Cardiac muscle cell (in vitro differentiated cells and primary cell): ENCODE results near the gene ITGAD. TPM values are rescaled to one million over a fixed set of nuclear protein-coding genes. Genes with fewer than 3 reads are reported as not detected.

Source experiments
- DNase-seq, 2 donors: peaks; one replicate each; pipeline versions ENCODE4 v3.0.0 to v3.0.0-alpha.2; 2010 to 2017; ENCODE audit warnings: low read depth in 1 of 2, low spot score in 1 of 2
- H3K27ac ChIP-seq: fragments of 200-600 bp; sonication (generic); 2 replicates; pipeline ENCODE4 v1.5.1; 2016
- H3K27me3 ChIP-seq: fragments of 200-600 bp; sonication (generic); 2 replicates; pipeline ENCODE4 v1.6.0; 2016; ENCODE audit warnings: control low read depth
- H3K36me3 ChIP-seq: fragments of 200-600 bp; sonication (generic); 2 replicates; pipeline ENCODE4 v1.5.1; 2016; ENCODE audit warnings: control low read depth
- H3K4me1 ChIP-seq: fragments of 200-600 bp; sonication (generic); 2 replicates; pipeline ENCODE4 v1.8.1; 2017; ENCODE audit warnings: low read depth, mild to moderate bottlenecking, mixed run types
- H3K4me3 ChIP-seq: fragments of 200-600 bp; sonication (generic); 2 replicates; pipeline ENCODE4 v1.5.1; 2016; ENCODE audit warnings: mild to moderate bottlenecking
- H3K9me3 ChIP-seq: fragments of 200-600 bp; sonication (generic); 2 replicates; pipeline ENCODE4 v1.5.1; 2017; ENCODE audit warnings: low read depth, mild to moderate bottlenecking, control low read depth
- polyA plus RNA-seq: library from polyadenylated mRNA; unstranded; fragments of >200 nt; fragmentation: Nextera tagmentation; extraction: Ambion mirVana; gene quantifications from 2 replicates; pipeline ENCODE4 v1.2.1, GENCODE V29; 2016
- total RNA-seq: library from RNA; depleted of rRNA; stranded (reverse); fragments of >200 nt; gene quantifications from 2 replicates; pipeline ENCODE4 v1.2.3, GENCODE V29; 2016
- TF ChIP-seq, protein P1 (sequence below): IDR thresholded peaks from 2 replicates; pipeline ENCODE4 v1.5.1; 2012; ENCODE audit warnings: low read depth, mild to moderate bottlenecking, low read length

ITGAD gene
- total and polyA plus RNA-seq, 2 experiments from 2014 or later = not detected

- no peak overlapping the region for H3K4me3 ChIP-seq
- DNase-seq = peak in 1 of 2 donors; percentile 65
- no peak overlapping the region for H3K27ac ChIP-seq
- TF ChIP-seq, protein P1, sequence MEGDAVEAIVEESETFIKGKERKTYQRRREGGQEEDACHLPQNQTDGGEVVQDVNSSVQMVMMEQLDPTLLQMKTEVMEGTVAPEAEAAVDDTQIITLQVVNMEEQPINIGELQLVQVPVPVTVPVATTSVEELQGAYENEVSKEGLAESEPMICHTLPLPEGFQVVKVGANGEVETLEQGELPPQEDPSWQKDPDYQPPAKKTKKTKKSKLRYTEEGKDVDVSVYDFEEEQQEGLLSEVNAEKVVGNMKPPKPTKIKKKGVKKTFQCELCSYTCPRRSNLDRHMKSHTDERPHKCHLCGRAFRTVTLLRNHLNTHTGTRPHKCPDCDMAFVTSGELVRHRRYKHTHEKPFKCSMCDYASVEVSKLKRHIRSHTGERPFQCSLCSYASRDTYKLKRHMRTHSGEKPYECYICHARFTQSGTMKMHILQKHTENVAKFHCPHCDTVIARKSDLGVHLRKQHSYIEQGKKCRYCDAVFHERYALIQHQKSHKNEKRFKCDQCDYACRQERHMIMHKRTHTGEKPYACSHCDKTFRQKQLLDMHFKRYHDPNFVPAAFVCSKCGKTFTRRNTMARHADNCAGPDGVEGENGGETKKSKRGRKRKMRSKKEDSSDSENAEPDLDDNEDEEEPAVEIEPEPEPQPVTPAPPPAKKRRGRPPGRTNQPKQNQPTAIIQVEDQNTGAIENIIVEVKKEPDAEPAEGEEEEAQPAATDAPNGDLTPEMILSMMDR = no peak
- H3K36me3 ChIP-seq = peaks cover 9% of the 10 kb centered on the region
- peaks cover 7% of the 10 kb centered on the region for H3K4me1 ChIP-seq
- H3K9me3 ChIP-seq = no peaks in the 10 kb centered on the region
- no peaks in the 10 kb centered on the region for H3K27me3 ChIP-seq
Observed at GRCh38 chr16:31467151-31467773, 74.1 kb downstream of the ITGAD start.

- DNase-seq = no peak
- no peaks in the 10 kb centered on the region for H3K9me3 ChIP-seq
- H3K4me3 ChIP-seq = no peak overlapping the region
- H3K4me1 ChIP-seq = peaks cover 7% of the 10 kb centered on the region
- TF ChIP-seq, protein P1 = no peak
- H3K27me3 ChIP-seq = no peaks in the 10 kb centered on the region
- H3K36me3 ChIP-seq = peaks cover 9% of the 10 kb centered on the region
- no peak overlapping the region for H3K27ac ChIP-seq
Observed at GRCh38 chr16:31467858-31468257, 74.7 kb downstream of the ITGAD start.

- H3K9me3 ChIP-seq = no peaks in the 10 kb centered on the region
- H3K36me3 ChIP-seq = peaks cover 14% of the 10 kb centered on the region
- H3K4me1 ChIP-seq = peaks cover 7% of the 10 kb centered on the region
- DNase-seq = no peak
- no peak overlapping the region for H3K4me3 ChIP-seq
- TF ChIP-seq, protein P1 = no peak
- peaks cover 19% of the 10 kb centered on the region for H3K27me3 ChIP-seq
- H3K27ac ChIP-seq = no peak overlapping the region
Observed at GRCh38 chr16:31470615-31471014, 77.5 kb downstream of the ITGAD start.

- Histone ChIP-seq H3K9me3 (no peaks in the 10 kb centered on the region), H3K27me3 (peaks cover 24% of the 10 kb centered on the region), H3K27ac (peak overlapping the region; percentile 62), H3K36me3 (peaks cover 13% of the 10 kb centered on the region), H3K4me3 (peak overlapping the region; percentile 65), H3K4me1 (peaks cover 7% of the 10 kb centered on the region)
- TF ChIP-seq, protein P1 = no peak
- DNase-seq = peak in 1 of 2 donors; percentile 12
Observed at GRCh38 chr16:31471241-31471874, 78.2 kb downstream of the ITGAD start.

GRCh38 chr16:31471875-31472708 is 79.0 kb downstream of the ITGAD start, which contains the start of gene TGFB1I1:
Gene TGFB1I1, plus strand, starts transcription at chr16:31472152. Its CDS starts 37 bp downstream, at chr16:31472189.
- Histone ChIP-seq H3K9me3 (no peaks in the 10 kb centered on the region), H3K36me3 (peaks cover 9% of the 10 kb centered on the region), H3K27ac (peak within 1 kb of the TSS; percentile 62), H3K4me1 (peaks cover 7% of the 10 kb centered on the region), H3K27me3 (peaks cover 24% of the 10 kb centered on the region), H3K4me3 (peak within 1 kb of the TSS; percentile 65)
- peak; percentile 60 to 91 for DNase-seq
- TF ChIP-seq, protein P1 = no peak
